Iris pigment epithelial cell (primary cell): ENCODE data around the gene CHTF8.
A peak's percentile ranks its signal among the peaks of the same experiment; 100 is the strongest.
"Not testable (repeated sequence)": the region's sequence is repeated elsewhere in the genome, so short reads cannot be mapped to it uniquely, and the experiment has no call there.

Experiments
- DNase-seq: peaks from one replicate; pipeline ENCODE4 v3.0.0-alpha.2; 2011; ENCODE audit warnings: low read depth

CHTF8 gene

GRCh38 chr16:69132424-69133252, at the start of gene CHTF8, which contains the start of gene UTP4:
Gene CHTF8, minus strand, starts transcription at chr16:69132588. Its CDS starts 11,130 bp downstream, at chr16:69121458.
Gene UTP4, plus strand, starts transcription at chr16:69132649. Its CDS starts 811 bp downstream, at chr16:69133460.
- DNase-seq, result peak; percentile 85

- no peak for DNase-seq
These were observed 47.6 kb upstream of the CHTF8 start for GRCh38 chr16:69180011-69180338.

- peak; percentile 82 for DNase-seq
These were observed 47.1 kb upstream of the CHTF8 start for GRCh38 chr16:69179328-69180010.

- DNase-seq, result peak; percentile 72
These were observed 43.8 kb upstream of the CHTF8 start for GRCh38 chr16:69176033-69176800.

GRCh38 chr16:69171325-69172084, 39.1 kb upstream of the CHTF8 start:
- DNase-seq, result peak; percentile 41

- DNase-seq, result no peak
These were observed 37.4 kb upstream of the CHTF8 start for GRCh38 chr16:69169607-69170352.

GRCh38 chr16:69169051-69169450, 36.7 kb upstream of the CHTF8 start:
- DNase-seq, result no peak

GRCh38 chr16:69166946-69167930, 34.9 kb upstream of the CHTF8 start:
- peak; percentile 37 for DNase-seq

- peak; percentile 46 for DNase-seq
These were observed 33.9 kb upstream of the CHTF8 start for GRCh38 chr16:69166221-69166833.

GRCh38 chr16:69165584-69165983, 33.2 kb upstream of the CHTF8 start:
- no peak for DNase-seq

- no peak for DNase-seq
These were observed 27.8 kb upstream of the CHTF8 start for GRCh38 chr16:69160192-69160591.

- DNase-seq, result no peak
These were observed 24.8 kb upstream of the CHTF8 start for GRCh38 chr16:69157196-69157595.

GRCh38 chr16:69150146-69150865, 17.9 kb upstream of the CHTF8 start:
- DNase-seq, result peak; percentile 77

- DNase-seq, result not testable (repeated sequence)
These were observed 17.2 kb upstream of the CHTF8 start for GRCh38 chr16:69149621-69150020.

- peak; percentile 61 for DNase-seq
These were observed 13.3 kb upstream of the CHTF8 start for GRCh38 chr16:69145658-69146057.

- DNase-seq, result no peak
These were observed 10.7 kb upstream of the CHTF8 start for GRCh38 chr16:69143116-69143515.

- DNase-seq, result no peak
These were observed 9.5 kb upstream of the CHTF8 start for GRCh38 chr16:69141936-69142335.

GRCh38 chr16:69141014-69141413, 8.6 kb upstream of the CHTF8 start:
- no peak for DNase-seq

GRCh38 chr16:69139464-69139863, 7.1 kb upstream of the CHTF8 start:
- not testable (repeated sequence) for DNase-seq
